ENCODE measurements around the gene ITGAX. TPM values are rescaled to one million over a fixed set of nuclear protein-coding genes. Genes with fewer than 3 reads are reported as not detected.

Gene ITGAX
- total RNA-seq, 1 donor from 2014 or later: 1.4 TPM

DNA sequence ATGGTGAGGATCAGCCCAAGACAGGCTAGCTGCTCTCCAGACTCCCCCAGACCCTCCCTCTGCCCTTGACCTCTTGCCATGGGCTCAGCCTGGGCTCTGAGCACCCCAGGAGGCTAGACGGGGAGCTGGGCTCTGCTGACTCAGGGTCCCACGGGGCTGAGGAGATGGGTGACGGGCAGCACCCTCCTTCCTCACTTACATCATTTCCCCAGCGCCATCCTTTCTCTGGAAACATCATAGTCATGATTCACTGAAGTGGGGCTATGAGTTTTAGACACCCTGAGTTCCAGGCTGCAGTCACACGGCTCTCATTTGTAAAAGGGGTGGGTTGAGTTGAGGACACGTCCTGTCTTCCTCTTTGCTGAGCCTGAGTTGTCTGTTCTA is 3.0 kb upstream of the ITGAX start:
- no peak for DNase-seq
- intact Hi-C loops (cut with micrococcal nuclease): no loop called here

DNA sequence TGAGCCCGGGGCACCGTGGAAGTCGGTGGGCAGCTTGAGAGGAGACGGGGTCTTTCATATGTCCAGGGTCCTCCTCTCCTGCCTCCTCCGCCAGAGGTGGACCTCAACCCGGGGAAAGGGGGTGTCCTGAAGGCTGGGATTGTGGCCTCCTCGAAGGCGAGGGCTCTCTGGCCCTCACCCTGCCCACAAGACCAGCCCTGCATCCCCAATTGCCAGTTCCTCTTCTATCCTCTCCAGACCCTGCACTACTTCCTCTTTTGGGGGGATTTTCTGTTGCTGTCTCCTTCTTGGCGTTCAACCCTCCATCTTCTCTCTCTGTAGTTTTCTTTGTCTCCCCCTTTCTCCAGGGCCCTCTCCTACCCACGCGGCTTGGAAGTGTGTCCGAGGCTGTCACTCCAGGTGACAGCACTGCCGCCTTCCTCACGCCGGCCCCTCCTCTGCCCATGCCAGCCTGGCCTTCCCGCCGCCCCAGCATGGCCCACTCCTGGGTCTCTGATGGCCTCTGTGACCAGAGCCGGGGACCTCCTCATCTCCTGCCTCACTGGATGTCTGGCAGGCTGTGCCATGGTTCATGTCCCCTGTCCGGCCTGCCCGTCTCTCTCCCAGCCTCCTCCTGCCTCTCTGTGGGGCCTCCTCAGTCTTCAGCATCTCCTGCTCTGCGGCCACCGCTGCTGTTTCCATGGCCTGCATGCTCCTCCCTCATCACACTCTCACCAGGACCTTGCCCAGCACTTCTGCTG is 2.4 kb upstream of the ITGAX start:
- Histone ChIP-seq H3K27me3 (ENCODE audit: low read depth) (peaks cover 25% of the 10 kb centered on the region), H3K9me3 (replicated peaks) (no peaks in the 10 kb centered on the region), H3K4me1 (peaks cover 8% of the 10 kb centered on the region), H3K36me3 (no peaks in the 10 kb centered on the region), H3K27ac (replicated peaks) (no peak overlapping the region), H3K4me3 (no peak overlapping the region)
- DNase-seq: no peak
- intact Hi-C loops (cut with micrococcal nuclease): no loop called here
- TF ChIP-seq, protein P1, sequence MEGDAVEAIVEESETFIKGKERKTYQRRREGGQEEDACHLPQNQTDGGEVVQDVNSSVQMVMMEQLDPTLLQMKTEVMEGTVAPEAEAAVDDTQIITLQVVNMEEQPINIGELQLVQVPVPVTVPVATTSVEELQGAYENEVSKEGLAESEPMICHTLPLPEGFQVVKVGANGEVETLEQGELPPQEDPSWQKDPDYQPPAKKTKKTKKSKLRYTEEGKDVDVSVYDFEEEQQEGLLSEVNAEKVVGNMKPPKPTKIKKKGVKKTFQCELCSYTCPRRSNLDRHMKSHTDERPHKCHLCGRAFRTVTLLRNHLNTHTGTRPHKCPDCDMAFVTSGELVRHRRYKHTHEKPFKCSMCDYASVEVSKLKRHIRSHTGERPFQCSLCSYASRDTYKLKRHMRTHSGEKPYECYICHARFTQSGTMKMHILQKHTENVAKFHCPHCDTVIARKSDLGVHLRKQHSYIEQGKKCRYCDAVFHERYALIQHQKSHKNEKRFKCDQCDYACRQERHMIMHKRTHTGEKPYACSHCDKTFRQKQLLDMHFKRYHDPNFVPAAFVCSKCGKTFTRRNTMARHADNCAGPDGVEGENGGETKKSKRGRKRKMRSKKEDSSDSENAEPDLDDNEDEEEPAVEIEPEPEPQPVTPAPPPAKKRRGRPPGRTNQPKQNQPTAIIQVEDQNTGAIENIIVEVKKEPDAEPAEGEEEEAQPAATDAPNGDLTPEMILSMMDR (IDR thresholded peaks at IDR 0.05; ENCODE audit: borderline replicate concordance): no peak

More for the DNA sequence above, 3.0 kb upstream of the ITGAX start:
- no peak overlapping the region for H3K27ac ChIP-seq (replicated peaks)
- H3K4me1 ChIP-seq: peaks cover 2% of the 10 kb centered on the region
- H3K4me3 ChIP-seq: no peak overlapping the region
- H3K36me3 ChIP-seq: no peaks in the 10 kb centered on the region
- H3K9me3 ChIP-seq (replicated peaks): no peaks in the 10 kb centered on the region
- TF ChIP-seq, protein P1 (IDR thresholded peaks at IDR 0.05; ENCODE audit: borderline replicate concordance): no peak
- H3K27me3 ChIP-seq (ENCODE audit: low read depth): peaks cover 25% of the 10 kb centered on the region

DNA sequence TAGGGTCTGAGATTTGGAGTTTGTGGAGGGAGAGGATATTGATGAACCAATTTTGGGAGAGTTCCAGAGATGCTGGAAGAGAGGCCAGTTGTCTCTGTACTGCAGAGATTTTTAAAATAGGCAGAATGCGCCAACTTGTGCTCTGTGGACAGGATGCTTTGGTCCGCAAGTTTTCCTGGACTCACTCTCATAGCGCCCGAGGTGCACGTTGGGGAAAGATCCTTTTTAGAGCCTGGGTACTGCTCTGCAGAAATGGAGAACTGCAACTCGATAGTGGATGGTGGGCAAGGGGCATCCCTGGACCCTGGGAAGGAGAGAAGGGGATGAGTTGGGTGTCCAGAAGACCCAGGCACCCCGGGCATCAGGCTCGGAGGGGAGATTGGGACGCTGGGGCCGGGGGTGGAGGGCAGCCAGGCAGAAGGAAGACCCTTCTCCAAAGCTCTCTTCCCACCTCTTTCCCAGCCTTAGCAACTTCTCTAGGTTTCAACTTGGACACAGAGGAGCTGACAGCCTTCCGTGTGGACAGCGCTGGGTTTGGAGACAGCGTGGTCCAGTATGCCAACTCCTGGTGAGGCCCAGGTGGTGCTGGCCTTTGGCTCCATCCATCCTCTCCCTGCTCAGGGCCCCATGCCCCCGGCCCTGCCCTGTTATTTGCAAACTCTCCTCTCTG is 590 bp downstream of the ITGAX start:
- Histone ChIP-seq H3K36me3 (no peaks in the 10 kb centered on the region), H3K9me3 (replicated peaks) (no peaks in the 10 kb centered on the region), H3K4me1 (peaks cover 16% of the 10 kb centered on the region), H3K27me3 (ENCODE audit: low read depth) (peaks cover 17% of the 10 kb centered on the region), H3K27ac (replicated peaks) (no peak overlapping the region), H3K4me3 (no peak overlapping the region)
- DNase-seq: no peak
- TF ChIP-seq, protein P1 (IDR thresholded peaks at IDR 0.05; ENCODE audit: borderline replicate concordance): no peak
- intact Hi-C loops (cut with micrococcal nuclease): no loop called here

DNA sequence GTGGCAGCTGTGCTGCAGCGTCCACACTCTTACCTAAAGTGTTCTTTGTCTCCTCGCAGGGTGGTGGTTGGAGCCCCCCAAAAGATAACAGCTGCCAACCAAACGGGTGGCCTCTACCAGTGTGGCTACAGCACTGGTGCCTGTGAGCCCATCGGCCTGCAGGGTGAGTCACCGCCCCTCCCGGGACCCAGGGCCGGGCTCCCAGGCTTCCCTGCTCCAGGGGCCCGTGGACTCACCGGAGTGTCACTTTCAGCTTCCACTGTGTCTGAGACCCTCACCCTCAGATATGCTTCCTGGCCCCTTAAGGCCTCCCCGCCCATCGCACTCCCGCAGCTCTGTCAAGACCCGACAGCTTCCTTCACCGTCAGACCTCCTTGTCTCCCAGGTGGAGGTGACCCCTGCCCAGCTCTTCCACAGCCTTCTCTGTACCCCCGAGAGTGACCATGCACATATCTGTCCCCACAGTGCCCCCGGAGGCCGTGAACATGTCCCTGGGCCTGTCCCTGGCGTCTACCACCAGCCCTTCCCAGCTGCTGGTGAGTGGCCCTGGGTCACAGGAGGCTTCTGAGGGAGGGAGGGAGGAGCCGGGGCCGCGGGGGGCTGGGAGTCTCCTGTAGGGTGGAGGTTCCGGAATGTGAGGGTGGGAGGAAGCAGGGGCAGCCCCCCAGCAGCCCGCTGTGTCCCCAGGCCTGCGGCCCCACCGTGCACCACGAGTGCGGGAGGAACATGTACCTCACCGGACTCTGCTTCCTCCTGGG is 1.8 kb downstream of the ITGAX start:
- TF ChIP-seq, protein P1 (IDR thresholded peaks at IDR 0.05; ENCODE audit: borderline replicate concordance): no peak
- DNase-seq: no peak
- intact Hi-C loops (cut with micrococcal nuclease): no loop called here
- no peaks in the 10 kb centered on the region for H3K36me3 ChIP-seq
- H3K27ac ChIP-seq (replicated peaks): no peak overlapping the region
- H3K27me3 ChIP-seq (ENCODE audit: low read depth): peaks cover 14% of the 10 kb centered on the region
- H3K4me3 ChIP-seq: no peak overlapping the region
- H3K4me1 ChIP-seq: peaks cover 16% of the 10 kb centered on the region
- no peaks in the 10 kb centered on the region for H3K9me3 ChIP-seq (replicated peaks)

DNA sequence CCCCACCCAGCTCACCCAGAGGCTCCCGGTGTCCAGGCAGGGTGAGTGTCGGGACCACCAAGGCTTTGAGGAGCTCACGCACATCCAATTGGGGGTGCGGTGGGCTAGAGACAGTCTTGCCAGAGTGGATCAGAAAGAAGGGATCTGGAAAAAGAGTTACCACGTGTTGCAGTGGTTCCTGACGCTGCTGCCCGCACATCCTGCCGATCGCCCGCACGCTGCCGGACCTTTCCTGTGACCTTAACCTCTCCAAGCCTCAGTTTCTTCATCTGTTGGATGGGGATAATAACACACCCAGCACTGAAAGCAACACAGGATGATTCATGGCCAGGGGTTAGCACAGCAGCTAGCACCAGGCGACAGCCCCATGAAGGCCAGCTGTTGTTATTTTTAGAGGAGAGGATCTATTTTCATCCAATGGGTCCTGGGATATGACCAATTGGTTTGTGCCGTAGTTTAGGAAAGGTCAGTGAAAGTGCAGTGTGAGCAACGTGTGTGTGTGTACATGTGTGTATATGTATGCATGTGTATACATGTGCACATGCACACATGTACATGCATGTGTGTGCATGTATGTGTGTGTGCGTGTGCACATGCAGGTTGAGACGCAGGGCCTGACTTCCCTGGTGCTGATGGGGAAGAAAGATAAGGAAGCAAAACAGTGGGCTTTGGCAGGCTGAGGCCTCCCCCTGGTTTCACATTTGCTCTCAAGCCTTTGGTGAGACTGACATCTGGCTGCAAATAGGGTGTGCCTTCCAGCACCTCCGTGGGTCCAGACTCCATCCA is 2.5 kb downstream of the ITGAX start:
- Histone ChIP-seq H3K4me3 (no peak overlapping the region), H3K27ac (replicated peaks) (no peak overlapping the region), H3K36me3 (no peaks in the 10 kb centered on the region), H3K4me1 (peaks cover 16% of the 10 kb centered on the region), H3K9me3 (replicated peaks) (no peaks in the 10 kb centered on the region), H3K27me3 (ENCODE audit: low read depth) (peaks cover 13% of the 10 kb centered on the region)
- DNase-seq: no peak
- TF ChIP-seq, protein P1 (IDR thresholded peaks at IDR 0.05; ENCODE audit: borderline replicate concordance): no peak
- intact Hi-C loops (cut with micrococcal nuclease): no loop called here

Data from left ventricle myocardium inferior (tissue), 1 donor.